DOHH2 (cell line): ENCODE measurements around the gene FBXO10.

ENCODE experiments used
- H3F3A ChIP-seq: fragments of 200-600 bp; sonication (generic), shearing (Covaris generic); 2 replicates; pipeline ENCODE4 v1.6.0; 2016; ENCODE audit warnings: antibody characterized with exemption, mild to moderate bottlenecking; ENCODE audit not compliant: control insufficient read depth, insufficient read depth
- H3K27ac ChIP-seq: fragments of 200-600 bp; sonication (generic); 2 replicates; pipeline ENCODE4 v1.5.1; 2014; ENCODE audit warnings: low read depth, mild to moderate bottlenecking, low read length, moderate library complexity
- H3K27me3 ChIP-seq: fragments of 200-600 bp; sonication (generic); 2 replicates; pipeline ENCODE4 v1.6.1; 2014; ENCODE audit warnings: mild to moderate bottlenecking, low read length, mixed read lengths; ENCODE audit not compliant: control insufficient read depth
- H3K36me3 ChIP-seq: fragments of 200-600 bp; sonication (generic); 2 replicates; pipeline ENCODE4 v1.6.1; 2014; ENCODE audit warnings: mild to moderate bottlenecking, low read length, moderate library complexity, mixed read lengths; ENCODE audit not compliant: control insufficient read depth
- H3K4me1 ChIP-seq: fragments of 200-600 bp; sonication (generic); 2 replicates; pipeline ENCODE4 v1.6.1; 2014; ENCODE audit warnings: mild to moderate bottlenecking, low read length, mixed read lengths; ENCODE audit not compliant: control insufficient read depth
- H3K4me2 ChIP-seq: fragments of 200-600 bp; sonication (generic); 2 replicates; pipeline ENCODE4 v1.6.0; 2014; ENCODE audit warnings: mild to moderate bottlenecking, low read length, moderate library complexity
- H3K4me3 ChIP-seq: fragments of 200-600 bp; sonication (generic); 2 replicates; pipeline ENCODE4 v1.5.1; 2014; ENCODE audit warnings: mild to moderate bottlenecking, low read length, mixed read lengths
- H3K79me2 ChIP-seq: fragments of 200-600 bp; sonication (generic); 2 replicates; pipeline ENCODE4 v1.6.1; 2014; ENCODE audit warnings: mild to moderate bottlenecking, low read length, mixed read lengths; ENCODE audit not compliant: control insufficient read depth
- H3K9me2 ChIP-seq: fragments of 200-600 bp; sonication (generic); replicated peaks from 2 replicates; pipeline ENCODE4 v1.6.1; 2014; ENCODE audit warnings: mild to moderate bottlenecking, low read length, mixed read lengths; ENCODE audit not compliant: control insufficient read depth
- H3K9me3 ChIP-seq: fragments of 200-600 bp; sonication (generic); 2 replicates; pipeline ENCODE4 v1.6.1; 2014; ENCODE audit warnings: antibody characterized with exemption, low read length, mixed read lengths; ENCODE audit not compliant: control insufficient read depth, insufficient read depth
- H4K20me1 ChIP-seq: fragments of 200-600 bp; sonication (generic); 2 replicates; pipeline ENCODE4 v1.6.0; 2014; ENCODE audit warnings: low read depth, mild to moderate bottlenecking, antibody characterized with exemption, low read length, moderate library complexity; ENCODE audit not compliant: control insufficient read depth, insufficient read depth
- CTCF ChIP-seq: fragments of 200-600 bp; sonication (generic); IDR thresholded peaks from one replicate; pipeline ENCODE4 v1.5.1; 2014; ENCODE audit warnings: antibody characterized with exemption, mild to moderate bottlenecking, low read depth, low read length; ENCODE audit not compliant: poor library complexity, severe bottlenecking
- EZH2phosphoT487 ChIP-seq: fragments of 200-600 bp; sonication (generic); IDR thresholded peaks from 2 replicates; pipeline ENCODE4 v1.6.1; 2017; ENCODE audit warnings: borderline replicate concordance, mild to moderate bottlenecking, antibody characterized with exemption, low read length, moderate library complexity, mixed read lengths

FBXO10 gene

GRCh38 chr9:37523916-37524315 is 52.3 kb downstream of the FBXO10 start:
- TF ChIP-seq CTCF: no peak
- TF ChIP-seq EZH2phosphoT487: no peak
- H3K4me3 ChIP-seq: no peak overlapping the region
- H3K9me3 ChIP-seq: no peaks in the 10 kb centered on the region
- H3K4me1 ChIP-seq: no peaks in the 10 kb centered on the region
- no peaks in the 10 kb centered on the region for H3K79me2 ChIP-seq
- H3K27me3 ChIP-seq: no peaks in the 10 kb centered on the region
- H3K9me2 ChIP-seq: no peaks in the 10 kb centered on the region
- no peaks in the 10 kb centered on the region for H4K20me1 ChIP-seq
- H3K36me3 ChIP-seq: peaks cover 18% of the 10 kb centered on the region; the same call in 1 of the 2 replicates
- H3F3A ChIP-seq: no peaks in the 10 kb centered on the region
- no peak overlapping the region for H3K27ac ChIP-seq
- H3K4me2 ChIP-seq: no peak overlapping the region

- Histone ChIP-seq H3K27me3 (no peaks in the 10 kb centered on the region), H3K4me1 (no peaks in the 10 kb centered on the region), H3K4me3 (no peak overlapping the region), H3K9me2 (no peaks in the 10 kb centered on the region), H4K20me1 (no peaks in the 10 kb centered on the region), H3K4me2 (no peak overlapping the region), H3F3A (no peaks in the 10 kb centered on the region), H3K27ac (no peak overlapping the region), H3K79me2 (no peaks in the 10 kb centered on the region), H3K9me3 (no peaks in the 10 kb centered on the region), H3K36me3 (peaks cover 14% of the 10 kb centered on the region; the same call in 1 of the 2 replicates)
- TF ChIP-seq EZH2phosphoT487 (no peak), CTCF (no peak)
Observed at GRCh38 chr9:37522971-37523370, 53.2 kb downstream of the FBXO10 start.

- H3K36me3 ChIP-seq: peaks cover 9% of the 10 kb centered on the region; the same call in 1 of the 2 replicates
- no peaks in the 10 kb centered on the region for H3K4me1 ChIP-seq
- no peaks in the 10 kb centered on the region for H3K27me3 ChIP-seq
- H3F3A ChIP-seq: no peaks in the 10 kb centered on the region
- TF ChIP-seq CTCF: no peak
- TF ChIP-seq EZH2phosphoT487: no peak
- H3K9me3 ChIP-seq: no peaks in the 10 kb centered on the region
- no peak overlapping the region for H3K27ac ChIP-seq
- H3K4me3 ChIP-seq: no peak overlapping the region
- no peaks in the 10 kb centered on the region for H4K20me1 ChIP-seq
- H3K4me2 ChIP-seq: no peak overlapping the region
- H3K9me2 ChIP-seq: no peaks in the 10 kb centered on the region
- H3K79me2 ChIP-seq: no peaks in the 10 kb centered on the region
Observed at GRCh38 chr9:37521111-37521510, 55.1 kb downstream of the FBXO10 start.

GRCh38 chr9:37520641-37521040 is 55.5 kb downstream of the FBXO10 start:
- TF ChIP-seq EZH2phosphoT487 (no peak), CTCF (no peak)
- no peaks in the 10 kb centered on the region for H3K9me2 ChIP-seq
- H3K79me2 ChIP-seq: no peaks in the 10 kb centered on the region
- H4K20me1 ChIP-seq: no peaks in the 10 kb centered on the region
- H3K27me3 ChIP-seq: no peaks in the 10 kb centered on the region
- H3K4me2 ChIP-seq: no peak overlapping the region
- no peaks in the 10 kb centered on the region for H3K4me1 ChIP-seq
- no peaks in the 10 kb centered on the region for H3F3A ChIP-seq
- no peak overlapping the region for H3K27ac ChIP-seq
- H3K36me3 ChIP-seq: peaks cover 9% of the 10 kb centered on the region; the same call in 1 of the 2 replicates
- no peak overlapping the region for H3K4me3 ChIP-seq
- H3K9me3 ChIP-seq: no peaks in the 10 kb centered on the region
